Stimulated activated CD8-positive, alpha-beta memory T cell treated with anti-CD3 and anti-CD28 coated beads, Interleukin-7, amount 100 ng/mL, for 24 hours (primary cell): ENCODE measurements around the gene KCNQ1.

ENCODE experiments used
- DNase-seq: peaks from one replicate; pipeline ENCODE4 v3.0.0-alpha.2; 2020; ENCODE audit warnings: low read depth

Gene KCNQ1

DNA sequence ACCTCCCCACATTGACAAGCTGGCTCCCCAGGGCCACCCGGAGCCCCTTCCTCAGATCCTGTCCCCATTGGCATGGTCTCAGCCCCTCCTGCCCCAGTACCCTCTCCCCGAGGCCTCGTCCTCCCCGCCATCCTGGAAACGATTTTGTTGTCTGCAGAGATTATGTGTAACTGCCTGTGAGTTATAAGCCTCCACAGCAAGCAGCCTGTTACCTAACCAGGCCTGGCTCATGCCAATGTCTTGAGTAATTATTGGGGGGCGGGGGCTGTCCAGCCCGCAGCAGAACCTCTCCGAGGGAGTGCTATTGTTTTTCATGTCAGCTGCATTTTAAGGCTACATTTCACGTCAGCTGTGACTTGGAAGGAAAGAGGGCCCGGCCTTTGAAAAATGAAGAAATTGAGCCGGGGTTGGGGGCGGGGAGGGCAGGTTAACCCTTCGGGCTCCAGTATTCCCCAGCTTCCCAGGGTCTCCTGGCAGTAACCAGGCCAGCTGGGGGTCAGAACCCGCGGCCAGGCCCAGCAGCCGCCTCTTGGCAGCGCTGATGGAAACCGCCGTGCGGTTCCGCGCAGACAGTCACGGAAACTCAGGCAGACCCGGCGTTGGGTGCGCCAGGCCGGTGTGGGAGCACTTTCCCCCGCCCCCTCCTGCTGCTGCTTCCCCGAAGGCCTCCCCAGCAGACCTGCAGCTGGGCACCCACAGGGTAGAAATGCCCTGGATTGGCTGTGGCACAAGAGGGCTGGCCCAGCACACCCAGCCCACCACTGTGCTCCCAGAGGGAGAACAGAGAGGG lies 381.3 kb downstream of the KCNQ1 start:
- DNase-seq: no peak

DNA sequence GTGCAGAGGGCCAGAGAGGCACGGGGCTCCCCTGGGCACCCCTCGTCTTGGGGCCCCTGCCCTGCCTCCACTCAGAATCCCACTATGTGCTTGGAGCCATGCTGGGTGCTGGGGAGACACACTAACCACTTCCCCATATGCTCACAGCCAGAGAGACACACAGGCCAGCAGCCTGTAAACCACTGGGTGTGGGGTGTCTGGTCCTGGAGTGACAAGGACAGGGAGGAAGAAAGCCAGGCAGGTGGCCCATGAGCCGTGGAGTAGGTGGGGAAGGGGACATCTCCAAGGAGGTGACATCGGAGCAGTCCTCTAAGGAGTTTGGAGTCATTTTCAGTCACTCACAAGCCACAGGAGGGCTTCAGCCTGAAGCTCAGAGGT lies 381.9 kb downstream of the KCNQ1 start:
- DNase-seq: no peak

DNA sequence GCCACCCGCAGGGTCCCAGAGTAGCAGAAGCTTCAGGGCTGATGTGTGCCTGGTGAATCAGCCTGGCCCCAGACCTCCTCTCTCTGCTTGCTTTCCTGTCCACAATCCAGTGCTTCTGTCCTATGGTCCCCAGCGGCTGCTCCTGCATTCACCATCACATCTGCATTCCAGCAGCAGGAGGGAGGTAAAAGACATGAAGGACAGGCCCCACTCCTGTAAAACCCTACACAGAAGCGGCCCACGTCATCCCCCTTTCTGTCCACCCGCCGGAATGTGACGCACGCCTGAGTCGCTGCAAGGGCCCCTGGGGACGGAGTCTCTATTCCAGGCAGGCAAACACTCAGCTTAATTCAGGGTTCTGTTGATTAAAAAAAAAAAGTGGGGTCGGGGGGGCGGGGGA lies 382.4 kb downstream of the KCNQ1 start:
- no peak for DNase-seq

DNA sequence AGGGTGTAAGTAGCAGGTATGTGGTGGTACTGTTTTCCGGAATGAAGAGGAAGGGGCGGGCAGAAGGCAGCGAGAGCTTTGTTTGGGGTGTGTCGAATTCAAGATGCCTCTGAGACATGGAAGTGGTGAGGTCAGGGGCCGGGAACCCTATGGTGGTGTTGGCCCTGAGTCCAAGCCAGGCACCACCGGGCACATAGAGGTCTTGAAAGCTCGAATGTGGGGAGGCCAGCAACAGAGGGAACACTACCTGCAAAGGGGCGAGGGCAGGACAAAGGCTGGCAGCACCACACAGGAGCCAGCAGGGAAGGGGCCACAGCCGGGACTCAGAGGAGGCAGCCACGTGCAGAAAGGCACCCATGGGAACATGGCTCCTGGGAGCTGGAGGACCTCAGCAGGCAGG lies 383.0 kb downstream of the KCNQ1 start:
- DNase-seq: no peak

DNA sequence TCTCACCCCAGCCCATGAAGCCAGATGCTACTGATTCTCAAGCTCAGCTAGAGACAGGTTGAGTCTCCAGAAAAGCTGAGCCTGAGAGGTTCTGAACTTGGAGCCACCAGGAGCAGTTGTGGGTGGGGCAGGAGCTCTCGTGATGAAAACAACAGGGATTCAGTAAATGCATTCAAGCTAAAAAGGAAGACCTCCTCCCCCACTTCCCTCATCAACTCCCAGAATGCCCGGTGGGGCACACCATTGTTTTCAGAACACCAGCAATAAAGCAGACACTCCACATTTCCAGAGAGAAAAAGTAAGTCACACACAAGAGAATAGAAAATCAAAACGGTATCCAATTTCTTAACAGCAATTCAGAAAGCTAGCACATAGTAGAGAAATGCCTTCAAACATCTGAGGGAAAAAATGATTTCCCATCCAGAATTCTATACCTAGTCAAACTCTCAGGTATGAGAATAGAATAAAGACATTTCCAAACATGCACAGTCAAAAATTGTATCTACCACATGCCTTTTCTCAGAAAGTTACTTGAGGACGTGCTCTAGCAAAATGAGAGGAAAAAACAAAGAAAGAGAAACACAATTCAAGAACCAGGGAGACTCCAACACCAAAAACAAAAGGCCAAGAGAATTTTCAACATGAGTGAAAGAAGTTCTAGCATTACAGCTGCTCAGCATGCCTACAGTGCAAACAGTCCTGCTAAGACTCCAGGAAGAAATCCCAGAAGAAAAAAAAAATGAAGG lies 383.9 kb downstream of the KCNQ1 start:
- DNase-seq: no peak

DNA sequence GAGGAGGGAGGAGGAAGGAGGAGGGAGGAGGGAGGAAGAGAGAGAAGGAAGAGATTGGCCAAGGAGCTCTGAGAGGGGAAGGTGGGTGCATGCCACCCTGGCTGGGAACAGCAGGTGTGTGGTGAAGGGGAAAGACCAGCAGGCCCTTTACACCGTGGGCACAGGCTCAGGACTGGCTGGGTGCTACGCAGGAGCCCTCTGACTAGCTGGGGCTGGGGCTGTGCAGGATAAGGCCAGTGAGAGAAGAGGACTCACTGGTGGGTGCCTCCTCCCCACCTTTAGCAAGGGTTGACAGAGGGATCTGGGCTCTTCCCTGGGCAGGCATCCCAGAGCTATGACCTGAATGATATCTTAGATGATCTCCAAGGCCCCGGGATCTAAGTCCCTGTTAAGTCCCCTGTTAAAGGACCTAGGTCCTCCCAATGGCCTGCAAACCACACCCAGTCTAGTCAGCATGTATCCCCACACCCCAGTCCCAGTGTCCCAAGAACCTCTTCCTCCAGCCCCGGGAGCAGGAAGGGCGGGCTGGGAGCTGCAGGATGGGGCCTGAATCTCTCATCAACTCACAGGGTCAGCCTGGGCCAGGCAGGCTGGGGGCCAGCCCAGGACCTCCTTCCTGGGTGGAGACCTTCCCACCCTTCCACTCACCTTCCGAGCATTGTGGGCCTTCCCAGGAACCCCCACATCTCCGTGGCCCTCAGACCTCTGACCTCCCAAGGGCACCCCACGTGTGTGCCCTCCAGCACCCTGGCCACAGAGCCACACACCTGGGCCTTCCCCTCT lies 385.4 kb downstream of the KCNQ1 start:
- no peak for DNase-seq

DNA sequence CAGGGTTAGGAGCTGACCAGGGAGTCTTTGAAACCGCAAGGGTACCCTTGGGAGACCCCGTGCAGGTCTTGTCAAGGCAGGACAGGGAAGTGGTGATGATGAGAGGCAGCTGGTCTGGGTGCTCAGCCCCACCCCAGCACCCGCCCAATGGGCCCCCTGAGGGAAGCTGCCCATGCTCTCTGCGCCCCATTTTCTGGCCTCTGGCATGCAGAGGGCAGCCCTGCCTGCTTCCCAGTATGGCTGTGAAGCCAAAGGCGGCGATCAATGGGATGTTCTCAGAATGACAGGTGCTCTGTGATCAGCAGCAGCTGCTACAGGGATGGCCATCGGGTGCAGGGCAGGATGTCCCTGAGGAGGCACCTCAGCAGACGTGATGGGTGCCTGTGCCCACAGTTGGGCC lies 386.1 kb downstream of the KCNQ1 start:
- DNase-seq: no peak

DNA sequence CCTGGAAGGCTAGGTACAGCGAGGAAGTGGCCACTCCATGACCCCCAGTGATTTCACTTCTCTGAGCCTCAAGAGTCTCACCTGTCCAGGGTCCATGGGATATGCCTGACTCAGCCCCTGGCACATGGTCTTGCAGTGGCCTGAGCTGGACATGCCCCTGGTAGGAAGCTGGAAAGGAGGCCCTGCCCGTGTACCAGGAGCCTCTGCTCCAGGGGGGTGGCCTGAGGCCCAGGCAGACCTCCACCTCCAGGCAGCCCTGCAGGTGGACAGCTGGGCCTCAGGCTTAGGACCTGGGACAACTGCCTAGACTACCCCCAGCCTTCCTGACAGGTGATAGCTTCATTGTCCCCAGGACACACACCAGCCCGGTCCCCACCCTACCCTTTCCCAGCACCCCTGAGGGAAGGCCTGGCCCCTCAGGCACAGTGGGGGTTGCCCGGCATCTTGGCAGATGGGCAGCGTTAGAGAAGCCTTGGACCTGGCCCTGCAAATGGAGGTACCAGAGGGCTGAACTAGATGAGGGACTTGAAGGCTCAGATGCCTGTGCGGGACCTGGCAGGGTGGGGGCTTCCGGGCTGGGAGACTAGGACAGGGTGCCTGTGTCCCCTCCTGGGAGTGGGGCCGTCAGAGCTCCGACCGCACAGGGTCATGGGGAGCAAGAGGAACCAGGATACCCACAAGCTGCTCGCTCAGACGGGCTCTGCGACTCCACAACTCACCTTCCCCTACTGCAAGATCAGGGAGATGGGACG lies 387.1 kb downstream of the KCNQ1 start:
- DNase-seq: no peak

DNA sequence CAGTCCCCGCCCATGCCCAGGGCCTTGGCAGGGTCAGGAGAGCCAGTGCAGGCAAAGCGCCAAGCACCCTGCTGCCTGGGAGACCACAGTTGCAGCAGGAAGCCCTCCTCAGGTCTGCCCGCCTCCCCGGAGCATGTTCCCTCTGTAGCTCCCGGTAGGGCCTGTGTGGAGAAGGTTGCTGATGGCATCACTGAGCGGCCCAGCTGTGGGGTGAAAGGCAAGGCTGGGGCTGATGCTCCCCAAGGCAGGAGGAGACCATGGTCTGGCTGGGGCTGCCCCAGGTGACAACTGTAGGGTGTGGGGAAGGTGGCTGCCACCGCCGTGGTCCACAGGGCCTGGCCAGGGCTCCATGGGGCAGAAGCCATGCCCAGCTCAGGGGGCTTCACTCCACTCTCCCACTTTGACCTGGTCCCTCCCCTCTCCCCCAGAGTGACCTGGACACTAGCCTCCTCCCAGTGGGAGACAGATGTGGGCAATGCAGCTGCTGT lies 387.8 kb downstream of the KCNQ1 start:
- no peak for DNase-seq

DNA sequence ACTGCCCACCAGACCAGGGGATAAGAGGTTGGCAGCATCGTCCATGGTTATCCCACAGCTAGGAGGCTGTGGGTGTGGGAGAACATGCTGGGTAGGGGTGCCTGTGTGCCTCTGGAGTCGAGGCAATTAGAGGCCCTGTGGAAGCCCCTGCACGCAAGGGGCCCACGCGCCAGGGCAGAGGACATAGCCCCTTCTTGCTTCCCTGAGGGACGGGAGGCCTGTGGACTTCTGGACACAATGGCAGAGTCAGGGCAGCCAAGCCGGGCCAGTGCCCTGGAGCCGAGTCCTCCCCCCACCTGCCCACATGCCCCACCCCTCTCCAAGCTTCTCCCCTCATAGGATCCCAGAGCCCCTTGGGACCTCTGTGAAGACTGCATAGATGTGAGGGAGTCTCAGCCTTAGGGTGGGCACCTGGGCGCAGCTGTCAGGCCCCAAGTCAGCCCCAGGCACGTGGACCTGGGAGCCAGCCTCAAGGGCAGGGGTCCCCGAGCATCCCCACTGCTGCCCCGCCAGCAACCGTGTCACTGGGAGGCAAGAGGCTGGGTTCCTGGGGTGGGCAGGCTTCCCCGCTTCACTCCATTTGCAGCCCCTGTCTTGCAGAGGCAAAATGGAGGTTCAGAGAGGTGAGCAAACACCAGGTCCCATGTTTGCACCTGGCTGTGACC lies 388.4 kb downstream of the KCNQ1 start:
- DNase-seq: no peak

DNA sequence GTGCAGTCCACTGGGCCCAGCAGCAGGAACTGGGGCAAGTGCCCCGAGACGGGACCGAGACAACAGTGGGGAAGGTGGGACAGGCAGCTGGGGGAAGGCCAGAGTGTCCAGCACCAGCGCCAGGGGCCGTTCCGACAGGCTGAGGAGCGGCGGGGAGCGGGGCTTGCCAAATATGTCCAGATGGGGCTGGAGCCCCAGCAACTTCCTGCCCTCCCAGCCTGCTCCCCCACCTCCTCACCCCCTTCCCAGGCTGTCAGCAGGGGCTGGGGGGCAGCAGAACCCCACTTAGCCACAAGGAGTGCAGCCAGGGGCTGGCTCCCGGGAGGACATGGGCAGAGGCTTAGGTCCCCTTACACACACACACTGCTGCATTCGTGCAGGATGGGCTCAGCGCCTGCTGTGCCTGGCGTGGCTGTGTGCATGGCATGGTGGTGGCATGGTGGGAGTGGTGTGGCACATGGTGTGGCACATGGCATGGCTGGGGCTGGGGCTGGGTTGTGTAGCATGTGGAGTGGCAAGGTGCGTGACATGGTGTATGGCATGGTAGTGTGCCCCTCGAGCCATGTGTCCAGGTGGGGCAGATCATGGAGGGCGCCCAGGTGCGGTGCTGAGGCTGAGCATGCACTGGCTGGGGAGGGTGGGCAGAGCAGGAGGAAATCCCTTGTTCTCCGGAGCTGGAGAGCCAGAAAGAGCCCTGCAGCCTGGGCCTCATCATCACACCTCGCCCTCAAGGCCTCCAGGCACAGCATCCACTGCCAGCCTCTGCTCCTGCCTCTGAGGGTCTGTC lies 389.1 kb downstream of the KCNQ1 start:
- DNase-seq: no peak

DNA sequence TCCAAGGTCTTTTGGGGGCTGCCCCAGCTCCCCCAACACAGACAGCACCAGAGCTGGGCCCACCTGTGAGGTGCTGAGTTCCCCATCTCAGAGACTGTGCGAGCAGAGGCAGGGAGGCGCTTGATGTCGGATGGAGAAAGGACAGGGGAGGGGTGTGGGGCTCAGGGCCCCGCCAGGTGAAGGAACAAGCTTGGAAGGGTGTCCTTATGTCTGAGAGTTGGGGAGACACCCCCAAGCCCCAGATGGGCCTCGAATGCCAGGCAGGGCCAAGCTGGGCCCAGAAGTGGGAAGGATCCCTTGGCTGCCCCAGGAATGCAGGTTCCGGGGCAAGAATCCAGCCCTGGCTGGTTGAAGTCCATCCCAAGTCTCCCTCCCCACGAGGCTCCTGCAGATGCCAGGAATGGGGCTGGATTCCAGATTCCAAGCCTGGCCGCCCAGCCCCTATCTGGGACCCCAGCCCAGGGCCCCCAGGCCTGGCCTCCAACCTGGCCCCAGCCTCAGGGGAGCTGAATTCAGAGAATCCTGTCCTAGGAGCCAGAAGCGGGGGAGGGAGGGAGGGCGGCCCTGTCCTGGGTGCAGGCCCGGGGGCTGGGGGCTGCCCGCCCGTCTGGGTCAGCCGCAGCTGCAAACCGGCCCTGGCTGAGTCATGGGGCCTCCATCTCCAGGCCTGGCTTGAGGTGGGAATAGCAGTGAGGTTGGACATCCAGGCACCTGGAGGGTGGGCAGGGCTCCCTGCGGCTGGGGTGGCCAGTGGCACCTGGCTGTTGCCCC lies 389.9 kb downstream of the KCNQ1 start:
- DNase-seq: no peak

DNA sequence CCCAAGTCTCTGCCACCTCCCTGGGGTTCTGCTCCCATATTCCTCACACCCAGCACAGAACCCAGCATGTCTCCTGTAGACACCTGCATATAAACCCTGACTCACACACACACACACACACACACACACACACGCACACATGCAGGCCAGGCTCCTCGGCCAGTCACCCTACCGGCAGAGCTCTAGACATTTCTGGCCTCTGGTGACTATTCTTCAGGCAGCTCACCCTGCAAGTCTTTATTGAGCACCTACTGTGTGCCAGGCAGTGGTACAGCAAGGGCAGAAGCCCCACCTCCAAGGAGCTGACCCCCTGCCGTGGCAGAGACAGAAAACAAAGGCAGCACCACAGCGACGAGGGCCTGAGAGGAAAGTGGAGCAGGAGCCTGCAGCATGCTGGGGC lies 390.5 kb downstream of the KCNQ1 start:
- DNase-seq: no peak

DNA sequence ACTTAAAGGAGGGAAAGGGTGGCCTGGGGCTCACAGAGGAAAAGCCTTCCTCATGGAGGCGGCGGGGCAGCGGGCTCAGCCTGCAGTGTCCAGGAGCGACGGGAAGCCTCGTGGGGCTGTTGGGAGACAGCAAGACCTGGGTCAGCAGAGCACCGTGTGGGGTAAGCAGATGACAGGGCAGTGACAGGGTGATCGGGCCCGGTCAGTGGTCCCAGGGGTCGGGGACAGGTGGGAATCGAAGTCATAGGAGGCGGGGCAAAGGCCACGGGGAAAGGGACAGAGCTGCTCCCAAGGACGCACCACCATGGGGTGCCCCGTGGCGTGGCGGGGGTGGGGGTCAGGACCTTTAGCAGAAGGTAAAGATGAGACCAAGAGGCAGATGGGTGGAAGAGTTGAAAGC lies 390.9 kb downstream of the KCNQ1 start:
- DNase-seq: no peak

DNA sequence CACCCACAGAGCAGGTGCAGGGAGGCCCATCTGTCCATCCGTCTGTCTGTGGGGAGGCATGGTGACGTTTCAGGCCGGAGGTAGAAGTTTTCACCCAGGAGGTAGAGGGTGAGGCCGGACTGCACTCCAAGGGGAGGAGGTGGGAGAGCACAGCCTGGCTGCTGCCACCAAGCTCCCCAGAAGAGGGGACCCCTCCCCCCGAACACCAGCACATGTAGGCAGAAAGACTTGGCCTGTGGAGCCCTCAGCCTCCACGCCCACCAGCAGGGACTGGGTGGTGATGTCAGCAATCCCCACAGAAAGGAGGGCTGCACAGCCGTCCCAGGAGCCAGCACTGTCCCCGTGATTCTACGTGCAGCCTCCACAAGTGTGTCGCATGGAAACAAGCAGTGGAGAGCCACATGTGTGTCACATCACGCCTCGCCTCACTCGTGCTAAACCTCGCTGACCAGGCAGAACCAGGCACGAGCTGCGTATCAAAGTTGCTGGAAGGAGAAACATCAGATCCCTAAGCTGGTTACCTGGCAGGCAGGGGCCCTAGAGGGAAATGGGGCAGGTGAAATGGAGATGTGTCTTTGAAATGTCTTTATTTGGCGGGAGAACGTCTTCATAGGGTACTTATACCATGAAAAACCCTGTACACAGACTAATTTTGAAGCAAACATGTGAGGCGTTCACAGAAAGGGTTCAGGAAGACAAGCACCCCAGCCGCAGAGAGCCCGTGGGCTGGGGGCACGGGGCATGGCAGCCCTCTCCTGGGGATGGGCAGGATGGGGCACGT lies 391.7 kb downstream of the KCNQ1 start:
- DNase-seq: no peak

DNA sequence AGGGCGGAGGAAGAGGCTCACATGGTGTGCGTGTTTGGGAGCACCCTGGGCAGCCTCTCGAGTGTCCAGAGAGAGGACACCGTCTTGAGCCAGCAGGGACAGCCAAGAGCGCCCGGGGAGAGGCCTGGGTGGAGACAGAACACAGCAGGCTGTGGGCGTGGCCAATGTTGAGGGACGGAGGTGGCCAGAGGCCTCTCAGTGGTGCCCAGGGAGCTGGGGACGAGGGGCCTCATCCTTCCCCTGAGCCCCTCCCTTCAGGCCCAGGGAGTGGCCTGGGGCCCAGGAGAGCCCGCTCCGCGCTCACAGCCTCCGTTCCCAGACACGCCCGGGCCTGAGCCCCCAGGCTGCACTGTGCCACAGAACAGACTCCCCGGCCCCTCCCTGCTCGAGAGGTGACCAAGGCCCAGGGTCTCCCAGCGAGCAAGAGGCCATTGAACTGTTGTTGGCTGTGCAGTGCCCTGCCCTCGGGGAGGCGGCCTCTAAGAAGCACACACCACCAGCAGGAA lies 392.3 kb downstream of the KCNQ1 start:
- DNase-seq: no peak

DNA sequence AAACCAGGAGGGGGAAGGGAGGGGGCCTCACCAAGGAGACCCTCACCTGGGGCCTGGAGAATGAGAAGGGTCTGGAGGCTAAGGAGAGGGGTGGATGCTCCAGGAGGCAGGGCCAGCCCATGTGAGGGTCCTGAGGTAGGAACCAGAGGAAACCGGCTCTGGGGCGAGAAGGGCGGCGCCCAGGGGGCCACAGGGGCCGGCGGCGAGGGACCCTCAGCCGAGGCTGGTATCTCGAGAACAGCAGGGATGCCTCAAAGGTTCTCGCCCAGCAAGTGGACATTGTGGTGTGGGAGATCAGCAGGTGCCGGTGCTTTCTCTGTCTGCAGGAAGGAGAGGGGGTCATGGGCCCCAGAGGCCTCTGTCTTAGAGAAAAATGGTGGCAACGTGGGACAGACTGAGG lies 392.8 kb downstream of the KCNQ1 start:
- no peak for DNase-seq

DNA sequence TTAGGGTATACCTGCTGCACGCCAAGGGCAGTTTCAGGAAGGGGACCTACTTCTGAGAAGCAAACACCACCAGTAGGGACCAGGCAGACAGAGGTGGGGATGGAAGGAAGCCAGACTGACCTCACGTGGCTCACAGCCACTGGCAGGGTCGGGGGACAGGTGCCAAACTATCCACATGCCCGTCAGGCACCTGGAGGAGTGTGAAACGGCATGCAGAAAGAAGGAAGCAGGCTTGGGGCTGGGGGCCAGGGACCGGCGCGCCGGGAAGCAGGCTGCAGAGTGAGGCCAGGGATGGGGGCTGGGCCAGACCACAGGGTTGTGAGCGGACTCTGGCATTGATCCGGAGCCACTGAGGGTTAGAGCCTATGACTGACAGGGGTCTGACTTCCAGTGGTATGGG lies 393.3 kb downstream of the KCNQ1 start:
- DNase-seq: no peak
